GM12874 (cell line): ENCODE measurements around the gene RPL14.

Source experiments
- TF ChIP-seq, protein P1 (sequence below): IDR thresholded peaks from 2 replicates; pipeline ENCODE4 v1.5.1; 2011; ENCODE audit warnings: low read depth, mild to moderate bottlenecking, control low read depth, low read length, moderate library complexity; ENCODE audit not compliant: insufficient read depth

The RPL14 gene

GRCh38 chr3:40464339-40465110 lies 7.4 kb downstream of the RPL14 start:
- TF ChIP-seq, protein P1, sequence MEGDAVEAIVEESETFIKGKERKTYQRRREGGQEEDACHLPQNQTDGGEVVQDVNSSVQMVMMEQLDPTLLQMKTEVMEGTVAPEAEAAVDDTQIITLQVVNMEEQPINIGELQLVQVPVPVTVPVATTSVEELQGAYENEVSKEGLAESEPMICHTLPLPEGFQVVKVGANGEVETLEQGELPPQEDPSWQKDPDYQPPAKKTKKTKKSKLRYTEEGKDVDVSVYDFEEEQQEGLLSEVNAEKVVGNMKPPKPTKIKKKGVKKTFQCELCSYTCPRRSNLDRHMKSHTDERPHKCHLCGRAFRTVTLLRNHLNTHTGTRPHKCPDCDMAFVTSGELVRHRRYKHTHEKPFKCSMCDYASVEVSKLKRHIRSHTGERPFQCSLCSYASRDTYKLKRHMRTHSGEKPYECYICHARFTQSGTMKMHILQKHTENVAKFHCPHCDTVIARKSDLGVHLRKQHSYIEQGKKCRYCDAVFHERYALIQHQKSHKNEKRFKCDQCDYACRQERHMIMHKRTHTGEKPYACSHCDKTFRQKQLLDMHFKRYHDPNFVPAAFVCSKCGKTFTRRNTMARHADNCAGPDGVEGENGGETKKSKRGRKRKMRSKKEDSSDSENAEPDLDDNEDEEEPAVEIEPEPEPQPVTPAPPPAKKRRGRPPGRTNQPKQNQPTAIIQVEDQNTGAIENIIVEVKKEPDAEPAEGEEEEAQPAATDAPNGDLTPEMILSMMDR = no peak

DNA sequence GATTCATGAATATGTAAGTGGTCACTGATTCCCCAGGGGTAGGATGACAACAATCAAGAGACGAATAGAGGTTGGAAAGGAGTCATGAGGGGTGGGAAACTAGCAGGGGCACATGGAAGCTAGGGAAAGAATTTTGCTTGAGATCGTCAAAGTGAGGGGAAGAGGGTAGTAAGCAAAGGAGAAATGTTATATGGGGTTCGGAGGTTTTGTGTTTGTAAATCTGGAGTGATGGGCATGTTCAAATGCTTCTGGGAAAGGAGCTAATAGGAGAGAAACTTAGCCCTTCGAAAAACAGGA lies 7.9 kb downstream of the RPL14 start:
- TF ChIP-seq, protein P1 = no peak

DNA sequence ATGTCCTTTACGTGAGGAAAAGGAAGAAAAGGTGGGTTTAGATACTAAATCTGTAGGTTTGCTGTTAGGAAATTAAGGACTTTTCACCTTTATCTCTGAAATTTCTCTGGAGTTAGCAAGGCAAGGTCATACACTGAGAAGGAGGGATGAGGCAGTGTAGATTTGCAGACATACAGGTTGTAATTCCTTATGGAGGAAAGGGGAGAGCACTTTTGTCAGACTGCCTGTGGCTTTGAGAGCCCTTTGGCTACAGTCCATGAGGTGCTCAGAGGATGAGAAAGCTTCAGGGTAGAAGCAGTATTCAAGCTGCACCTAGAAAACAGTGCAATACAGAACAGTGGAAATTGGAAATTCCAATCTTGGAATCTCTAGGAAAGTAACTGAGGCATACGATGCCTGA lies 8.3 kb downstream of the RPL14 start:
- TF ChIP-seq, protein P1 = no peak

- TF ChIP-seq, protein P1 = no peak
These were observed 10.9 kb downstream of the RPL14 start for GRCh38 chr3:40468018-40468417.

DNA sequence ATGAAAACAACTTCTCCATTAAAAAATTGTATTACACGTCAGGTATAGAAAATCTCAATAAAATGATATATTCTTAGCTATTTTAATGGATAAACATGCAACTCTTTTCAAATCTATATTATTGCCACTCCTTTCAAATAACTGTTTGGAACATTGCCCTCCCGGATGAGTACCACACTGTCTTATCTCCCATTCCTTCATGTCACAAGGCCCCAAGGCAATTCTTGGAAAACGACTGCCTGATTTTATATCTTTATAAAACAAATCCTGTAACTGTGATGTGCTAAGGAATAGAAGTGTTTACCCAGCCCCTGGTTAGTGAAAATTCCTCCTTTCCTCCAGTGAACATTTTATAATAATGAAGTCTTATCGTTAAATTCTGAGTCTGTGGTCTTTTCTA lies 13.6 kb downstream of the RPL14 start:
- TF ChIP-seq, protein P1 = no peak

DNA sequence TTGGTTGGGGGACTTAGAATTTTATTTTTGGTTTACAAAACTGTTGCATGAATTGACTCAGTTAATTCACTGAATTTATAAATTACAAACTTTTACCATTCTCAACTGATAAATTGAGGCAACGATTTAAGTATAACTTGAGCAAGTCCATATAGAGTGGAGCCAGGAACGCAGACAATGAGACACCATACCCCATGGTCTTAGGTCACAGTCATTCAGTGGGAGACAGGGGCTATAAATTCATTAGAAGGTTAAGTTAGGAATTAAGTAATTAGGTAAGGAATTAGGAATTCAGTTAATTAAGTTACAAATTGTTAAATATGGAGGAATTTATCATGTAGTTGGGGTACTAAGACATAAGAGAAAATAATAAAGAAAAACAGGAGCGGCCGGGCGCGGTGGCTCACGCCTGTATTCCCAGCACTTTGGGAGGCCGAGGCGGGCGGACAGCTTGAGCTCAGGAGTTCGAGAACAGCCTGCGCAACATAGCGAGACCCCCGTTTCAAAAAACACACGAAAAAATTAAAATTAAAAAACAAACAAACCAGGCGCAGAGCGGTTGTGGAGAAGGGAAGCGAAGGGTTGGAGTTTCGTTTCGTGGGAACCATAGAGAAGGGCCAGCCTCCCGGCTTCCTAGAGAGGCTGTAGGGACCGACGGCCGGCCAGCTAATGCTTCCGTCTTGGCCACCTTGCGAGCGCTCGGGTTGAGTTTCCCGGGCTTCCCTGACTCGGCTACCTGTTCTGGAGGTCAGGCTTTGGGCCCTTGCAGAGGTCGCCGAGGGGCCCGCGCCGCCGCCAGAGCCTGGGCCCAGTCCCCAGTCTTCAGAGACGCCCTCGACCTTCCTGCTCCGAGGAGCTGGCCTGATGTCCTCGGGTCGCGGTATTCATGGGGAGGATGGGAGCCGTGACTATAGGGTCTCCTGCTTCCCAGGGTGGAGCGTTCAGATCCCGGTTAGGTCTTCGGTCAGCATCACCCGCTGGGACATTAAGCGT lies 19.6 kb downstream of the RPL14 start, which contains the start of gene ZNF619:
Gene ZNF619, plus strand, starts transcription at position 645 of the 993 bp plus-strand sequence. CDS start 858 bp downstream, outside the sequence.
- TF ChIP-seq, protein P1 = no peak

- TF ChIP-seq, protein P1 = no peak
These were observed 20.5 kb downstream of the RPL14 start for GRCh38 chr3:40477666-40478065.
